NOMO-1 treated with dmso at 0.1 percent for 144 hours (cell line): ENCODE data around the gene PLB1.

Experiments used
- DNase-seq: peaks from one replicate; lab custom pipeline; 2025; ENCODE audit not compliant: unreplicated experiment; lab: John Stamatoyannopoulos, UW

The PLB1 gene, protein sequence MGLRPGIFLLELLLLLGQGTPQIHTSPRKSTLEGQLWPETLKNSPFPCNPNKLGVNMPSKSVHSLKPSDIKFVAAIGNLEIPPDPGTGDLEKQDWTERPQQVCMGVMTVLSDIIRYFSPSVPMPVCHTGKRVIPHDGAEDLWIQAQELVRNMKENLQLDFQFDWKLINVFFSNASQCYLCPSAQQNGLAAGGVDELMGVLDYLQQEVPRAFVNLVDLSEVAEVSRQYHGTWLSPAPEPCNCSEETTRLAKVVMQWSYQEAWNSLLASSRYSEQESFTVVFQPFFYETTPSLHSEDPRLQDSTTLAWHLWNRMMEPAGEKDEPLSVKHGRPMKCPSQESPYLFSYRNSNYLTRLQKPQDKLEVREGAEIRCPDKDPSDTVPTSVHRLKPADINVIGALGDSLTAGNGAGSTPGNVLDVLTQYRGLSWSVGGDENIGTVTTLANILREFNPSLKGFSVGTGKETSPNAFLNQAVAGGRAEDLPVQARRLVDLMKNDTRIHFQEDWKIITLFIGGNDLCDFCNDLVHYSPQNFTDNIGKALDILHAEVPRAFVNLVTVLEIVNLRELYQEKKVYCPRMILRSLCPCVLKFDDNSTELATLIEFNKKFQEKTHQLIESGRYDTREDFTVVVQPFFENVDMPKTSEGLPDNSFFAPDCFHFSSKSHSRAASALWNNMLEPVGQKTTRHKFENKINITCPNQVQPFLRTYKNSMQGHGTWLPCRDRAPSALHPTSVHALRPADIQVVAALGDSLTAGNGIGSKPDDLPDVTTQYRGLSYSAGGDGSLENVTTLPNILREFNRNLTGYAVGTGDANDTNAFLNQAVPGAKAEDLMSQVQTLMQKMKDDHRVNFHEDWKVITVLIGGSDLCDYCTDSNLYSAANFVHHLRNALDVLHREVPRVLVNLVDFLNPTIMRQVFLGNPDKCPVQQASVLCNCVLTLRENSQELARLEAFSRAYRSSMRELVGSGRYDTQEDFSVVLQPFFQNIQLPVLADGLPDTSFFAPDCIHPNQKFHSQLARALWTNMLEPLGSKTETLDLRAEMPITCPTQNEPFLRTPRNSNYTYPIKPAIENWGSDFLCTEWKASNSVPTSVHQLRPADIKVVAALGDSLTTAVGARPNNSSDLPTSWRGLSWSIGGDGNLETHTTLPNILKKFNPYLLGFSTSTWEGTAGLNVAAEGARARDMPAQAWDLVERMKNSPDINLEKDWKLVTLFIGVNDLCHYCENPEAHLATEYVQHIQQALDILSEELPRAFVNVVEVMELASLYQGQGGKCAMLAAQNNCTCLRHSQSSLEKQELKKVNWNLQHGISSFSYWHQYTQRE (N-terminal part only)

DNA sequence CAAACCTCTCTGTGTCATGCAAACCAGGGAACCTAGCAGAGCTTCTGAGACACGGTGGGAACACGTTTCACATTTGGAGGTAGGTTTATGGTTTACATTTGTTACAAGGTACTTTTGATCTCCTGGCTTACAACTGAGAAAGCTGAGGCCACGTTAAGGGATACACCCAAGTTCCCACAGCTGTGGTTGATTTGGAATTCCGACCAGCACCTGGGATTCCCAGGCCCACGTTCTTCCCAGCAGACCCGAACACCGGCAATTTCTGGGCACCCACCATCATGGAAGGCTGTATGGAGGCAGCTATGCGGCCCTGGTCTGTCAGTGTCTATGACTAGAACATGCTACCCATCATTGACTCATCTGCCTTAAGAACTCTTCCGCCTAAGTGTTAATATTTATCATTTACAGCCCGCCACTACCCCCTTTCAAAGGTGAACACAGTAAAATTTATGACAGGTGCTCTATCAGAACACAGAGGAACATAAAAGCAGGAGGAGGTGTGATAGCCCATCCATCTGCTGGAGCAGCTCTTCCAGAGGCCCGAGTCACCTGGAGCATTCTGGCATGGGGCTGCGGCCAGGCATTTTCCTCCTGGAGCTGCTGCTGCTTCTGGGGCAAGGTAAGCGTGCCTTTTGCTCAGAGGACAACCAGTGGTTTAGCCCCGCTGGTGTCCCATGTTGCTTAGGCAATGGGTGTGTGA lies at the start of gene PLB1:
Gene PLB1, plus strand, starts transcription at position 510 of the 700 bp plus-strand sequence. Its CDS starts 55 bp downstream, at position 565.
- no peak for DNase-seq

DNA sequence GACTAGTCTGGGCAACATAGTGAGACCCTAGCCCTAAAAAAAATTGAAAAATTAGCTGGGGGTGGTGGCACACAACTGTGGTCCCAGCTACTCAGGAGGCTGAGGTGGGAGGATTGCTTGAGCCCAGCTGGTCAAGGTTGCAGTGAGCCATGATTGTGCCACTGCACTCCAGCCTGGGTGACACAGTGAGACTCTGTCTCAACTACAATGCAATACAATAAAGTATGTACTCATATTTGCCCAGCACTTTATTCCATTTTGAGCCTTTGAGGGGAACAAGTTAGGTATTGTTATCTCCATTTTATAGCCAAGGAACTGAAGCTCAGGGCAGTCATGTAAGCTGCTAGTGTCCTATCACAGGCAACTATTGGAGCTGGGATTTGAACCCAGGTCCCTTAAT lies 49.3 kb upstream of the PLB1 start:
- no peak for DNase-seq

DNA sequence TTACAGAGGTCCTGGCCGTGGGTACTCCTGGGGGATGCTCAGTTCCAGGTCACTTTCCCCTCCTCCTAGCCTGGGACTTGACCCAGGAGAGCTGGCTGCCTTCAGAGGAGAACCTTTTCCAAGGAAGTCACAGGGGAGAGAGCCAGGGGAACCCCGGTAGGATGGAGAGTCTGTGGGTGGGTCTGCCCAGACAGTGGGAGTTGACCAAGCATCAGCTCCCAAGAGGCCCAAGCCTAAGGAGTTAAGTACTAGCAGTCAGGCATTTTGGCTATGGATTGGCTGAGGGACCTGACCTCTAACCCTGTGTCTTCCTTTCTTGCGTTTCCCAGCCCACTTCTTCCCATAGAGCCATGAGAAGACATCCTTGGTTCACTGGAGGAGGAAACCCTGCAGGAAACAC lies 48.8 kb upstream of the PLB1 start:
- no peak for DNase-seq

DNA sequence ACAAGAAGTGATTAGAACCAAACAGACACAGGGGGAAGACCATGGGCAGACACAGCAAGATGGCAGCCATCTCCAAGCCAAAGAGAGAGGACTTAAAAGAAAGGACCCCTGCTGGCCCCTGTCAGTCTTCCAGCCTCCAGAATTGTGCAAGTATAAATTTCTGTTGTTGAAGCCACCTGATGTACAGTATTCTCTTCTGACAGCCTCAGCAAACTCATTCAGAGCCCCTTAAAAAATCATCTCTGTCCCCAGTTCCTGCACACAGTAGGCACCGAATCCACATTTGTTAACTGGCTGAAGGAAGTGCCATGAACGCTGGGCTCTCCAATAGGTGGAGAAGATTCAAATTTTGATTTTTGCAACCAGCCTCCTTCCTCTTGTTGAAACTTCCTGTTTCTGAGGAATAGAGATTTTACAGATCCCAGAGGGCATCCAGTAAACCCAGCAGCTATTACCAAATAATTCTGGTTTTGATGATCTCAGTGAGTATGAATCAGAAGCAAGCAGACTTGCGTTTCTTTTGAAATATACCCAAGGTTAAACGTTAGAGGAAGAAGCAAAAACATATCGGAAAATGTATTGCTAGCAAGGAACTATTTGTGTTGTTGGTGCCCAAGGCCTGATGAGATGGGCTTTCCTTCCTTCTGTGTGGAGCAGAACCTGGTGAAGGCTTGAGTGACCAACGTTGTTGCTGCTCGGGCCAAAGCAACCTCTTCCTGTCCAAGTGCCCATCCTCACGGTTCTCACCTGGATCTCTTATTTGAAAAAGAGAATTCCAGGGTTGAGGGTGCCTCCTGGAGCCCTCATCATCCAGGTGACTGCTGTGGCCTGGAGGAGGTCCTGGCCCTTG lies 47.7 kb upstream of the PLB1 start:
- peak; percentile 81 for DNase-seq

DNA sequence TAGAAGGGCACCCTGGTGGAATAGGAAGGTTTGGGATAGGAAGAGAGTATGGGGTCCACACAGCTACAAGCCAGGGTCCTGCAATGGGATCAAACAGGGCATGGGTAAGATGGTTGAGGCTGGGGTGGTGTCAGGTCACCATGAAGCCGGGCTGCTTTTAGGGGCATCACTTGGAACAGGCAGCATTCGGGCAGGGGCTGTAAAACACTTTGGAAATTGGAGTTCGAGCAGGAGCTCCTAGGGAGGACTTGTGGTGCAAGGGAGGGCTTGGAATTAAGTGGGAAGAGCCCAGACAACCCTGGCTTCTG lies 47.1 kb upstream of the PLB1 start:
- DNase-seq: no peak

DNA sequence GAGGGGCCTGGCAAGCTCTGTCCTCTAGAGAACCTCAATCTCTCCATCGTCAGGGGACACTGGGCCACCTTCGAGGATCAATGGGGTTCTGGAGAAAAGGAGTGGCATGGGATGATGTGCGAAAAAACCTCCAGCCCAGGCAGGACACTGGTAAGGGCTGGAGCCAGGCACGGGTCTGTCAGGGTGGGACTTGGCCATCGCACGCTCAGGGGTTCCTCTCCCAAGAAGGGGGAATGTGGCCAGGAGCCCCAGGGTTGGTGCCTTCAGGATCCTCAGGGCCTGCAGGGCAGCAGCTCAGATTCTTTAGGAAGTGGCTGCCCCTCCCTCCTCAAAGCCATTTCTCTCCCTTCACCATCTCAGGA lies 46.8 kb upstream of the PLB1 start:
- DNase-seq: no peak

DNA sequence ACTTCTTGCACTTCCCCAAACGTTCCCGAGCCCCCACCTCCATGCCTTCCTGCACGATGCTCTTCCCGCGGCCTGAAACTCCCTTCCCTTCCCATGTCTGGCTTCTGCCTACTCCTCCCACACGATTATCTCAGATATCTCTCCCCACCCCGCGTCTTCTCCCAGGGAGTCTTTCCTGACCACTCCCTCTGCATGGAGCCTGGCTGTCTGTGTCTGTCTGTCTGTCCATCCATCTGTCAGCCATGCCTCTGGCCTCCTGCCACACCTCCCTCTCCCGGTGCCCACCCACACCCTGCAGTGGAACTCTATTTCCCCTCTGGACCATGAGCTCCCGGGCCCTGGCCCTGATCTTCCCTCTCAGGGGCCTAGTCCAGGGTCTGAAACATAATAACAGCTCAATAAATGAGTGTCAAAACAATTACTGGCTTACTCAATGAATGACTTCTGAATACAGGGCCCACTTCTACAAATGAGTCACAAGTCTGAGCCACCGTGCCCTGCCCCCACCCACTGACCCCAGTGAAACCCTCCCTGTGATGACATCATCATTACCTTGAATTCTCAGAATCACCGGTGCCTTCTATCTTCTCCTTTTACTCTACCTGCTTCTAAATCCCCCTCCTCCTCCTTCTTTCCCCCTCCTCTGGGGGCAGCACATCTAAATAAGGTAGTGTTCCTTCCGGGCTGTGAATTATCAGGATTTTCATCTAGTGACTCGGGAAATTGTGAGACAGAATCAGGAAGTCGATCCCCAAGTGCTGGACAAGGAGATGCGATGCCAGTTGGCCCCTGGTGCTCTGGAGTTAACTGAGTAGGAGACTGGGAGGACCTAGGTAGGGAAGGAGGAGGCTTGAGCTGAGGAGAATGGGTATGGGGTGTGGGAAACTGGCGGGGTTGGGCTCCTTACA lies 46.1 kb upstream of the PLB1 start:
- no peak for DNase-seq

DNA sequence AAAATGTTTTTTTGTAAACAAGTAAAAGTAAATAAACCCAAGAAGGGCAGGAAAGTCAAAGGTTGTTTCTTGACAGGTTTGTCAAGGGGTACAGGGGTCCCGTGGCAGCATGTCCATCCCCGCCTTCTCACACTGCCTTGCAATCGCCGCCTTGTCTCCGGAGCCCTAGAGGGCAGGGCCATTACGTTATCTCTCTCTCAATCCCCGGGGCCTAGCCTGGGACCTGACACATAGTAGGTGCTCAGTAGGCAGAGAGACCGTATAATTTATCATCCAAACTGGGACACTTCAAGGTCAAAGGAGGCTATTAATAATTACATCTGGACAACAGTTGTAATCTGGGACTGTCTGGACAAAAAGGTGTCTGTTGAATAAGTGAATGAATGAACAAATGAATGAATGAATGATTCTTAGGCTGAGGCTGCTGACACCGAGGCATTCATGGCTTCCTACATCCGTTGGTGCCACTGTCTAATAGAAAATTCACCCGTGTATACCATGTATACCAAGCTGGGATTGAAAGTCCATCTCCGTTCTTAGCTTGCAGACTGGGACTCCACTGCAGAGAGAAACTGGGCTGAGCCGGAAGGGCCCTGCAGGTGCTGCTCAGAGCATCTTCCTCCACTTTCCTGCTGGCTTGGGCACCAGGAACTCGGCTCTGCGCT lies 44.8 kb upstream of the PLB1 start:
- DNase-seq: no peak

DNA sequence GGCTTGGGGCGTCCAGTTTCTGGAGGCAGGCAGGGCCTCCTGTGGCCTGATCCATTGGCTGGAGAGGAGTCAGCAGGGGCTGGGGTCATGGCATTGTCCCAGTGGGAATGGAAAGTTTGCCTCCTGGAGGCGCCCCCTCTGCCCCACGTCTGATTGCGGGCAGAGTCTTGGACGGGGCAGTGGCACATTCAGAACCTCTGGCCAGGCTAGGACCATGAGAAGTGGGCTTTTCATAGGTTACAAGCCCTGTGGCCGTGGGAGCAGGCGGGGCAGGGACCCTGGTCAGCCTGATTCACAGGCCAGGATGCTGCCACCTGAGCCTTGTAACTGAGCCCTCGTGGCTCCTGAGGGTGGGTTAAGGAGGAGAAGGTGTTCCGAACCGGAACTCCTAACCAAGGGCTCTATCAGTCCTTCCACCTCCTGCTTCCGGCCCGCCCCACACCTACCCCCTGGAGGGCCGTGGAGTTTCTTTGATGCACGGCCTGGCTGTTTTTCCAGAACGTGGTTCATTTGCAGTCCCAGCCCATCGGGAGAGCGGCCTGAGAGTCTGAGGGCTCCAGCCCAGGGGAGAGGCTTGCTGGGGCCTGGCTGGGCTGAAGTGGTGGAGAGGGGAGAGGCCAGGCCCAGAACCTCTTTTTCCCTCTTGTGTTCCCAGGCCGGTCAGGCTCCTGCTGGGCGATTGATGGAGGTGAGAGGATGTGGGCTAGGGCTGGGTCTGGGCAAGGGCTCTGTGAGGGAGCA lies 43.9 kb upstream of the PLB1 start:
- DNase-seq: no peak

DNA sequence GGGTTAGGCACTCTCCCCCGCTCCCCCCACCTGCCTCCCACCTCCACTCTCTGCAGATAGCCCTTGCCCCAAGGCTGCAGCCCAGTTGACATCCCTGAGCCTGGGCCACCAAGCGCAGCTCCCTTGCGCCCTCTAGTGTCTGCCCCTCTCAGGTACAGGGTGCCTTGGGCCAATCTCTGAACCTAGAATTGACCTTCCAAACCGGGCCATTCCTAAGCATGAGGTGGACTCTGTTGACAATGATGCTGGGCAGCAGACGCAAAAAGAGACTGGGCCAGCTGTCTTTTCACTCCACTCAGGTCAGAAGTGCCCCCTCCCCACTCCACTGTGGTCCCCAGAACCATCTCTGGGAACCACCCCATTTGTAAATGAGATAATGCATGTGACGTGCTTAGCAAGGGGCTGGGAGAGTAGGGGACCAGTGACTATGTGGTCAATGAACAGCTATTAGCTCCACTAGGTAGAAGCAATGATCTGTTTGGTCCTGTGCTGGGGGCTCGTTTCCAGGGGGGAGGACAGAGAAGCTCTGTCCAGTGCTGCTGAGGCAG lies 43.3 kb upstream of the PLB1 start:
- DNase-seq: peak; percentile 64

DNA sequence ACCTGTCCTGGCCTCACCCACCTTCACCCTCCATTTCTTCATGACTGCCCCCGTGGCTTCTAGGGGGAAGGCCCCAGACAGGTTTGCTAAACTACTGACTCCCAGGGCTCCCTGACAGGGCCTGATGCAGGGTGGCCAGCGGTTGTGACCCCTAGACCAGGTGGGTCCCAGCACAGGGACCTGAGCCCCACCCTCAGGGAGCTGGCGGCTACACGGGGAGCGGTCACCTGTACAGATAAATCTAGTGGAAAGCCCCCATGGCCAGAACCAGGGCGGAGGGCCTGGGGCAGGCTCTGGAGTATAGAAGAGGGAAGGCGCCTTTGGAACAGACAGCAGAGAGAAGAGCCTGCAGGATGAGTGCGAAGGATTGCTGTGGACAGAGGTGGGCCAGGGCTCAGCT lies 42.5 kb upstream of the PLB1 start:
- no peak for DNase-seq

DNA sequence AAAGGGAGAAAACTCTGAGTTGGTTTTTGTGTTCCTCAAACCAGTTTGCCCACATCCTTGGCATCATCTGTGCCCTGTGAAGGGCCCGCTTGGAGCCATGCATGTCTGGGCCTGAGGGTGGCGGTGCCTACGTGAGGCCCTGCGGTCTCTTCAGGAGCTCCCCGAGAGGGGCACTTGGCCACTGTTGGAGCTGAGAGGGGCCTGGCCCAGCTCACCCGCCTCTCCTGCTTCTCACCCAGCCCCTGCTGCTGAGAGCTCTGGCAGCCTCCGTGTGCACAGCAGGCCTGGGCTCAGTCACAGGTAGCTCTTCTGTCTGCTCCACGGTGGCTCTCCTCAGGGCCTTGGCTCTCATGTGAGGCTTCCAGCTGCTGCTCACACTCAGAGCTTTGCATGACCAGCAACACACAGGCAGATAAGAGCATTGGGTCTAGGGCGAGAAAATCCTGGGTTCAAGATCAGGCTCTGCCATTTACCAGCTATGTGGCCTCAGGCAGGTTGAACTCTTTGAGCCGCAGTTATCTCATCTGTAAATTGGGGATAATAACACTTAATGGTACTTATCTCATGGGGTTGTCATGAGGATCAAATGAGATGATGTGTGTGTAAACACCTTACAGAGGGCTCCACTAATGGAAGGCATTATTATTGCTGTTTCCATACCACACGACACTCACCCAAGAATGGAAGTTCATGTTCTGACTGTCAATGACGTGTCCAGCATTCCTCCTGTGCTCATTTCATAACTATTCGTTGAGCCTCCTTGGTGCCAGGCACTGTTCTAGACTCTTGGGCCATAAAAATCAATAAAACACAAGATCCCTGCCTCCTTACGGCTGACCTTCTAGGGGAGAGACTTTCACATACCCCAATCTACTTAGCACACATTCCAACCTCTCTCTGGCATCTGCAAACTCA lies 41.6 kb upstream of the PLB1 start:
- DNase-seq: no peak

DNA sequence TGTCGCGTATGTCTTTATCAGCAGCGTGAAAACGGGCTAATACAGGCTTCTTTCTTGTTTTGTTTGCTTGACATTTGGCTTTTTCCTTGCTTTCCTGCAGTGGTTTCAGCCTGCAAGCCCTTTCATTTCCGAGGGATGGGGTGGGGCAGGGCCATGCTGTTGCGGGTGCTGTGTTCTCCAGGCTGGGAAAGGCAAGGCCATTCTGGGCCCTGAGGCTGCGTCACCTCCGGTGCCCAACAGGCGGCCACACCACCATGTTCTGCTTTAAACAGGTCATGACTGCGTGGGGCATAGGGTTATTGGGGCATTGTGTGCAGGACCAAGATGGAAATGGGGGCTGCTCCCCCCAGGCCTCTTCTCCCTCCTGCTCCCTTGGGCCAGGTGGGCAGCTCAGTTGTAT lies 38.6 kb upstream of the PLB1 start:
- DNase-seq: no peak

DNA sequence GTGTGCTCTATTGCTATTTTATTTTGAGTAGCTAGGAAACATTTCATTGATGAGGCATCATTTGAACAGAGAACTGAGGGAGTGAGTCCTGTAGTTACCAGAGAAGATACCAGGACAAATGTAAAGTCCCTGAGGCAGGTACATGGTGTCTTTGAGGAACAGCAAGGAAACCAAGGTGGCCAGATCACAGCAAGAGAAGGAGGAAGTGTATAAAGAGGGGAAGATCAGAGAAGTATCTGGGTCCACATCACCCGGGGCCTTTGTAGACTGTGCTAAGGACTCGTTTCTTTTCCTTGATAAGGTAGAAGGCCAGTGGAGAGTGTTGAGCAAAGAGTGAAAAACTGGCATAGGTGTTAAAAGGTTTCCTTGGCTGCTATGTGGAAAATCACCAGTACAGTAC lies 34.8 kb upstream of the PLB1 start:
- DNase-seq: no peak

DNA sequence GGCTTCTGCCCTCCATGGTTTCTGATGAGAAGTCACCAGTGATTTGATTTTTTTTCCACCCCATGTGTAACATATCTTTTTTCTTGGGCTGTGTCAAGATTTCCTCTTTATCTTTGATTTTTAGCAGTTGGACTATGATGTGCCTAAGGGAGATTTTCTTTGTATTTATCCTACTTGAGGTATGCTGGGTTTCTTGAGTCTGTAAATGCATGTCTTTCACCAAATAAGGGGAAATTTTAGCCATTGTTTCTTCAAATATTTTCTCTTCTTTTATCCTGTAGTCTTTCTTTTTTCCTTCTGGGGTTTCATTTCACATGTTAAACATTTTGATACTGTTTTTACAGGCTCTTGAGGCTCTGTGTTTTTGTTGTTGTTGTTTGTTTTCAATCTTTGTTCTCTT lies 33.7 kb upstream of the PLB1 start:
- no peak for DNase-seq

DNA sequence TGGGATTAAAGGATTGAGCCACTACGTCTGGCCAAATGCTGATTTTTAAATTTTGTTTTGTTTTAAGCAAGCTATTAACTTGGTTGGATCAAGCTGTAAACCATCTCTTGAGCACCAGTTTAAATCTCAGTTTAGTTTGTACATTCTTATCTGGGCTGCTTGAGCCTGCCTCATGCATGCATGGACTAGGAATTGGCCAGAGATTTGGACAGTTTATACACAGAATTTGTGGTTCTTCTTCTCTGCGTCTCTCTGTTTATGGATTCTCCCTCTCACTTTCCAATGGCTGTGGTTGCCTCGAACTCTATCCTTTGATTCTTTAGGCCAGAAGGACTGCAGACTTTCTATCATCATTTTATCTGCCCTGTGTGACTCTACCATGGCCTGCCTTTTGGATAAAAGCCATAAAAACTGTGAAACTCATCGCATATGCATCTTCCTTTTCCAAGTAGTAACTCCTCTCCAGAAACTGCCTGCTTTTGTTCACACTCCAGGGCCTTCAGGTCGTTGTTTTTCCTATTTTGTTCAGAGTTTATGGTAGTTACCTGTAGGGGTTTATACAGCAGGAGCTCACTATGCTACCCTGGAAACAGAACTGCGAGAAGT lies 32.5 kb upstream of the PLB1 start:
- DNase-seq: no peak
